H1 (cell line): Measurements from ENCODE around the gene UBB. TPM values are rescaled to one million over a fixed set of nuclear protein-coding genes. Genes with fewer than 3 reads are reported as not detected.
A peak's percentile ranks its signal among the peaks of the same experiment; 100 is the strongest.

Experiments used
- CHD7 ChIP-seq: fragments of 300-600 bp; sonication (generic); IDR thresholded peaks from 2 replicates; pipeline ENCODE4 v1.7.1; 2012; ENCODE audit warnings: low read length, moderate library complexity, mild to moderate bottlenecking, inconsistent platforms; ENCODE audit not compliant: insufficient replicate concordance
- CREB1 ChIP-seq: IDR thresholded peaks from 2 replicates; pipeline ENCODE4 v1.6.1; 2012; ENCODE audit warnings: inconsistent platforms
- EGR1 ChIP-seq: IDR thresholded peaks from 2 replicates; pipeline ENCODE4 v1.6.1; 2011; ENCODE audit warnings: low read depth, low read length, borderline replicate concordance
- KDM5A ChIP-seq: fragments of 200-600 bp; IDR thresholded peaks from 2 replicates; pipeline ENCODE4 v1.7.1; 2012; ENCODE audit warnings: mild to moderate bottlenecking, low read length, inconsistent platforms, mixed read lengths
- MAFK ChIP-seq: IDR thresholded peaks from 2 replicates; pipeline ENCODE4 v1.6.1; 2012; ENCODE audit warnings: low read depth, mild to moderate bottlenecking, improper control_type of control experiment, low read length
- POLR2A ChIP-seq, 2 experiments: IDR thresholded peaks; 1 replicate in 1 of 2; 2 replicates in 1 of 2; pipeline ENCODE4 v1.6.1; 2011; ENCODE audit warnings: low read depth in 2 of 2, low read length in 2 of 2, mild to moderate bottlenecking in 2 of 2; ENCODE audit errors: control extremely low read depth in 1 of 2
- POU5F1 ChIP-seq: IDR thresholded peaks from 2 replicates; pipeline ENCODE4 v1.6.1; 2011; ENCODE audit warnings: low read depth, mild to moderate bottlenecking, low read length, moderate library complexity
- RFX5 ChIP-seq: IDR thresholded peaks from 2 replicates; pipeline ENCODE4 v1.6.1; 2011; ENCODE audit warnings: low read depth, low read length, improper control_type of control experiment, borderline replicate concordance
- SAP30 ChIP-seq: fragments of 300-600 bp; sonication (generic); IDR thresholded peaks from 2 replicates; pipeline ENCODE4 v1.7.1; 2012; ENCODE audit warnings: low read length, moderate library complexity, mild to moderate bottlenecking, inconsistent platforms; ENCODE audit not compliant: insufficient read depth, insufficient replicate concordance
- SIRT6 ChIP-seq: IDR thresholded peaks from one replicate; pipeline ENCODE4 v1.7.1; 2012; ENCODE audit warnings: low read length, inconsistent platforms
- TBP ChIP-seq: IDR thresholded peaks from 2 replicates; pipeline ENCODE4 v1.6.1; 2011; ENCODE audit warnings: low read depth, low read length, improper control_type of control experiment
- polyA plus RNA-seq, 7 experiments: library from polyadenylated mRNA; depleted of rRNA in 3 of 7; stranded (reverse) in 5 of 7; unstranded in 2 of 7; fragments of >200 nt in 5 of 7; fragments of 200-250 nt in 2 of 7; gene quantifications; 1 replicate in 5 of 7; 2 replicates in 1 of 7; 4 replicates in 1 of 7; pipeline versions ENCODE4 v1.2.1 to v1.2.3, GENCODE V29; 2011 to 2013; ENCODE audit warnings: missing spikeins in 2 of 7, mixed read lengths in 2 of 7
- total RNA-seq: library from RNA; stranded (reverse); fragmentation: NEBNext Ultra II Directional; extraction: Animal tissue kit (Norgen Biotek cat#: 25700); gene quantifications from 2 replicates; pipeline ENCODE4 v1.2.1, GENCODE V29; 2021

Gene UBB
- total and polyA plus RNA-seq, 2 of the 8 experiments (the other 6 are each of a cell fraction or from before 2014, with no cell fraction given), result 1,597 to 1,605 TPM

GRCh38 chr17:16380640-16381495, at the start of gene UBB (continued):
- TF ChIP-seq CHD7, result no peak
- no peak for TF ChIP-seq SIRT6
- TF ChIP-seq CREB1, result peak; percentile 91
- TF ChIP-seq RFX5, result peak; percentile 87
- TF ChIP-seq TBP, result peak; percentile 98
- TF ChIP-seq POLR2A (IDR thresholded peaks at IDR 0.05; ENCODE audit: control extremely low read depth in 1 of 2, low read depth in 2 of 2, low read length in 2 of 2), result peak; percentile 96 to 99
- no peak for TF ChIP-seq SAP30
- no peak for TF ChIP-seq POU5F1
- no peak for TF ChIP-seq MAFK
- peak; percentile 42; the same call in 1 of the 2 replicates for TF ChIP-seq KDM5A
- peak; percentile 52; the same call in 1 of the 2 replicates for TF ChIP-seq EGR1
